ENCODE results near the gene SFTPD. TPM values are rescaled to one million over a fixed set of nuclear protein-coding genes. Genes with fewer than 3 reads are reported as not detected.

SFTPD gene
- total and polyA plus RNA-seq, 2 of the 13 experiments (the other 11 are each of a cell fraction or from before 2014, with no cell fraction given), result not detected

- H4K20me1 ChIP-seq (ENCODE audit: insufficient read depth, low read length), result no peaks in the 10 kb centered on the region
- CTCF ChIA-PET (ENCODE audit: low intra/inter-chr PET ratio, low total read pairs), result no interaction called here
- H3K79me2 ChIP-seq (ENCODE audit: insufficient read depth, low read length), result no peaks in the 10 kb centered on the region
- WGBS (ENCODE audit: low lambda C conversion rate), result 54% methylated on average over 5 of the region's 8 CpGs
- no peak for TF ChIP-seq DRAP1 (CRISPR knock-in tag; IDR thresholded peaks at IDR 0.05)
- TF ChIP-seq ARHGAP35 (CRISPR knock-in tag; IDR thresholded peaks at IDR 0.05; ENCODE audit: borderline replicate concordance), result no peak
- no peak for TF ChIP-seq GFI1 (CRISPR knock-in tag; IDR thresholded peaks at IDR 0.05; ENCODE audit: borderline replicate concordance)
- TF ChIP-seq, protein P1, sequence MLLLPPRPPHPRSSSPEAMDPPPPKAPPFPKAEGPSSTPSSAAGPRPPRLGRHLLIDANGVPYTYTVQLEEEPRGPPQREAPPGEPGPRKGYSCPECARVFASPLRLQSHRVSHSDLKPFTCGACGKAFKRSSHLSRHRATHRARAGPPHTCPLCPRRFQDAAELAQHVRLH (CRISPR knock-in tag; IDR thresholded peaks at IDR 0.05; ENCODE audit: borderline replicate concordance, low read depth), result no peak
- no peak for TF ChIP-seq MIXL1 (CRISPR knock-in tag; IDR thresholded peaks at IDR 0.05)
- TF ChIP-seq ZNF549 (CRISPR knock-in tag; IDR thresholded peaks at IDR 0.05), result no peak
- no peak for TF ChIP-seq MXD1 (CRISPR knock-in tag; IDR thresholded peaks at IDR 0.05)
- no peak for TF ChIP-seq NR2F6 (IDR thresholded peaks at IDR 0.05)
- TF ChIP-seq NR2F6 (CRISPR knock-in tag; IDR thresholded peaks at IDR 0.05), result no peak
- TF ChIP-seq, protein P2, sequence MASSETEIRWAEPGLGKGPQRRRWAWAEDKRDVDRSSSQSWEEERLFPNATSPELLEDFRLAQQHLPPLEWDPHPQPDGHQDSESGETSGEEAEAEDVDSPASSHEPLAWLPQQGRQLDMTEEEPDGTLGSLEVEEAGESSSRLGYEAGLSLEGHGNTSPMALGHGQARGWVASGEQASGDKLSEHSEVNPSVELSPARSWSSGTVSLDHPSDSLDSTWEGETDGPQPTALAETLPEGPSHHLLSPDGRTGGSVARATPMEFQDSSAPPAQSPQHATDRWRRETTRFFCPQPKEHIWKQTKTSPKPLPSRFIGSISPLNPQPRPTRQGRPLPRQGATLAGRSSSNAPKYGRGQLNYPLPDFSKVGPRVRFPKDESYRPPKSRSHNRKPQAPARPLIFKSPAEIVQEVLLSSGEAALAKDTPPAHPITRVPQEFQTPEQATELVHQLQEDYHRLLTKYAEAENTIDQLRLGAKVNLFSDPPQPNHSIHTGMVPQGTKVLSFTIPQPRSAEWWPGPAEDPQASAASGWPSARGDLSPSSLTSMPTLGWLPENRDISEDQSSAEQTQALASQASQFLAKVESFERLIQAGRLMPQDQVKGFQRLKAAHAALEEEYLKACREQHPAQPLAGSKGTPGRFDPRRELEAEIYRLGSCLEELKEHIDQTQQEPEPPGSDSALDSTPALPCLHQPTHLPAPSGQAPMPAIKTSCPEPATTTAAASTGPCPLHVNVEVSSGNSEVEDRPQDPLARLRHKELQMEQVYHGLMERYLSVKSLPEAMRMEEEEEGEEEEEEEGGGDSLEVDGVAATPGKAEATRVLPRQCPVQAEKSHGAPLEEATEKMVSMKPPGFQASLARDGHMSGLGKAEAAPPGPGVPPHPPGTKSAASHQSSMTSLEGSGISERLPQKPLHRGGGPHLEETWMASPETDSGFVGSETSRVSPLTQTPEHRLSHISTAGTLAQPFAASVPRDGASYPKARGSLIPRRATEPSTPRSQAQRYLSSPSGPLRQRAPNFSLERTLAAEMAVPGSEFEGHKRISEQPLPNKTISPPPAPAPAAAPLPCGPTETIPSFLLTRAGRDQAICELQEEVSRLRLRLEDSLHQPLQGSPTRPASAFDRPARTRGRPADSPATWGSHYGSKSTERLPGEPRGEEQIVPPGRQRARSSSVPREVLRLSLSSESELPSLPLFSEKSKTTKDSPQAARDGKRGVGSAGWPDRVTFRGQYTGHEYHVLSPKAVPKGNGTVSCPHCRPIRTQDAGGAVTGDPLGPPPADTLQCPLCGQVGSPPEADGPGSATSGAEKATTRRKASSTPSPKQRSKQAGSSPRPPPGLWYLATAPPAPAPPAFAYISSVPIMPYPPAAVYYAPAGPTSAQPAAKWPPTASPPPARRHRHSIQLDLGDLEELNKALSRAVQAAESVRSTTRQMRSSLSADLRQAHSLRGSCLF (CRISPR knock-in tag; IDR thresholded peaks at IDR 0.05; ENCODE audit: borderline replicate concordance), result no peak
- no peak for DNase-seq (ENCODE audit: low spot score)
- no peak for ATAC-seq
- FAIRE-seq, result no peak
- peaks cover 28% of the 10 kb centered on the region for H3K4me1 ChIP-seq (ENCODE audit: insufficient read depth, low read length)
- H3K9ac ChIP-seq (ENCODE audit: insufficient read depth, low read depth, low read length), result no peak overlapping the region
- no peak overlapping the region for H3K4me3 ChIP-seq (replicated peaks in 1 of 3; ENCODE audit: insufficient read depth in 1 of 3, low read depth in 2 of 3, low read length in 3 of 3)
- peaks cover 3 to 39% of the 10 kb centered on the region in 2 experiments; a peak in 3 of 5 replicates for H3K27me3 ChIP-seq (ENCODE audit: control insufficient read depth in 1 of 2, insufficient read depth in 2 of 2, low read length in 2 of 2)
- no peak overlapping the region for H3K4me2 ChIP-seq (ENCODE audit: low read depth, low read length)
- intact Hi-C loops (cut with micrococcal nuclease; ENCODE audit: unreplicated experiment), result no loop called here
- POLR2A ChIA-PET, result no interaction called here
- in situ Hi-C loops (cut with HindIII; ENCODE audit: extremely low pct_ligation_motif_present, low pct_unique_long_range_greater_than_20kb), result no loop called here
- H3K9me3 ChIP-seq (ENCODE audit: low read length), result no peaks in the 10 kb centered on the region
- no peaks in the 10 kb centered on the region for H3K36me3 ChIP-seq (replicated peaks in 1 of 2; ENCODE audit: control insufficient read depth in 1 of 2, insufficient read depth in 2 of 2, low read length in 2 of 2)
- no TSS peak for BruUV-seq (replicated peaks)
- H3K27ac ChIP-seq (ENCODE audit: extremely low read length, insufficient read depth, low read length), result no peak overlapping the region
- no peak overlapping the region for H2AFZ ChIP-seq (ENCODE audit: low read length)
Measured at GRCh38 chr10:79923669-79924068, 25.2 kb downstream of the SFTPD start.
